HT-29 (cell line): ENCODE data around the gene ZCCHC18. TPM values are rescaled to one million over a fixed set of nuclear protein-coding genes. Genes with fewer than 3 reads are reported as not detected.

Experiments
- DNase-seq: peaks from one replicate; pipeline ENCODE4 v3.0.0-alpha.2; 2015; ENCODE audit warnings: low spot score
- total RNA-seq: library from RNA; depleted of rRNA; stranded (reverse); fragments of >200 nt; shearing (Covaris generic); gene quantifications from 2 replicates; pipeline ENCODE4 v1.2.3, GENCODE V29; 2014; rRNA removed

The ZCCHC18 gene
- total RNA-seq, 1 experiment from 2014 or later: not detected

GRCh38 chrX:104130808-104131207, 18.5 kb downstream of the ZCCHC18 start:
- no peak for DNase-seq

DNA sequence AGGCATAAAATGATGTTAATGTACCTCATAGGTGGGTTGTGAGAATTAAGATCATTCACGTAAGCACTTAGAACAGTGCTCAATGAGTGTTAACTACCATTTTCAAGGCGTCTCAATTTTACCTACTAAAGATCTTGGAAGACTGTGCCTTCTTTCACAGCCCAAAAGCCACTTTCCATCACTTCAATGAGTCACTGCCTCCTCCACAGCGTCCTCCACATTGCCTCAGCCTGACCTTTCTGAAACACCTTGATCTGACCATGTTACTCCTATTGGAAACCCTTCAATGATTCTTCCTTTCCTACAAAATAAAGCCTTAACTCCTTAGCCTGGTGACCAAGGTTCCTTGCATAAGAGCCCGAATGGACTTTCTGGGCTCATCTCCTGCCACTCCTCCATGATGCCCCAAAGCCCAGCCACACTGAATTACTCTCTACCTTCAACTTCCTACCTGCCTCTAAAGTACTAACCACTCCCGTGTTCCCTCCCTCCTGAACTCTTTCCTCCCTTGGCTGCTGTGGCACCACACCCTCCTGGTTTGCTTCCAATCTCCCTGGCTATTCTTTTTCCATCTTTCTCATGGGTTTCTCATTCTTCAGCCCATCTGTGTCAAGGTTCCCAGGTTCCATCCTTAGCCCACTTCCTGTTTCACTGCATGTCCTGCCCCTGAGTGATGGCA, 22.4 kb downstream of the ZCCHC18 start:
- no peak for DNase-seq

DNA sequence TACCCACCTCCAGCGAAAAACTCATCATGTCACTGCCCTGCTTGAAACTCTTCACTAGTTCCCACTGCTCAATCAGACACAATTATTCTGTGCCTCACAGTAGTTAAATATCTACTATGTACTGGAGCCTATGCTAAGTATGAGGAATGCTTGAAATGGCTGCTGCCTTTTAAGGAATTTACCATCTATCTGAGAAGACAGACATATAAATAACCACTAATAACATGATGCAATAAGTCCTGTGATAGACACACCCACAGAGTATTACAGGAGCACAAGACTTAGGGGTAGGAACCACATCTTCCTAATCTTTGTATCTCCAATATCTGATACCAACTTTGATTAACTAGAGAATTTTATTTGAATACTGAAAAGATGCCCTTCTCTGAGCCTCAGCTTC, 23.4 kb downstream of the ZCCHC18 start:
- DNase-seq: no peak

DNA sequence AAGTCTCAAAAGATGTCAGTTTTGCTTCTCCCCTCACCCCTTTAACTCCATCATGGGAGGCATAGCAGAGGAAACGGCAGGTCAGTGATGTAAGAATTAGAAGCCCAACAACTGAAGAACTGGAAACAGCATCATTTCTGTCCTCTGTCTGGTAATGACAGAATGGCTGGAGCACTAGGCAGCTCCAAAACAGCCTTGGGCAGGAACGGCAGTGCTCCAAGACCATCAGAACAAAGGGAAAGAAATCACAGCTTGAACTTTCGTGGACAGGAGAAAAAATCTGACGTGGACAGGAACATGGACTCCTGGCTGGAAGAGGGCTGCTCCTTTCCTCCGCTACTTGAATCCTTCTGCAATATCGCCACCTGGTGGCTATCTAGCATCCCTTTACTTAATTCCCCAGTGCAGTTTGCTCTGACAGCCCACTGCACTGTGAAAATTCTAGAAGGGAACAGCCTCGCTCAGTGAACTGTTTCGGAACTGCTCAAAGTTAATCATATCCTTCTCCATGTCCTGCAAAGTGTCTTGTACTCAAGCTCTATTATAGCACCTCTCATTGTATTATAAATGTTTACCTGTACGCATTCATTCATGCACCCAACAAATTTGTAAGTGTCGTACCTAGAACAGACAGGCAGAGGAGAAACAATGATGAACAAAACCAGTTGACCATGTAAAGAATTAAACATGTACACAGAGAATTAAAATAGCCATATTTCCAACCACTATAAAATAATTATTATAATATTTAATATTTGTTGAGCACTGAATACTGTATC, 24.1 kb downstream of the ZCCHC18 start:
- DNase-seq: peak; percentile 88

- no peak for DNase-seq
Observed at GRCh38 chrX:104137496-104137895, 25.2 kb downstream of the ZCCHC18 start.

GRCh38 chrX:104141087-104141760, 28.9 kb downstream of the ZCCHC18 start:
- DNase-seq: no peak

DNA sequence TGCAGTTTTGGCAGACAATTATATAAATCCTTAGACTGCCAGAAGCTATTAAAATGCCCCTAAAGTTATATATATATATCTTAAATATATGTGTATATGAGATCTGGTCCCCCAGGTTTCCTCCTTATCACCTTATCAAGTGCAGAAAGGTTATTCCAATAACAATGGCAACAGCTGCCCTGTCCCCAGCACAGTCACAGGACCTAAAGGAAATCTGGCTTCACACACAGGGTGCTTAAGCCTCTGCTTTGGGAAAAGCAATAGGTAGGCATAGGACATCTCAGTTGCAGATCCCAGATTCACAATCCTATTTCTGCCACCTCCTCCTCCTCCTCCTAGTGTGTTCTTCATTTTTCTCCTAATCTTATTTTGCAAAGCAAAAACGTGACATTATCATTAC, 38.7 kb downstream of the ZCCHC18 start:
- no peak for DNase-seq

GRCh38 chrX:104156630-104157529, 44.6 kb downstream of the ZCCHC18 start, which contains the start of gene SLC25A53:
Gene SLC25A53 (minus strand): TSS chrX:104157009. CDS start chrX:104105257, 51,752 bp downstream.
- peak; percentile 77 for DNase-seq

Other genes starting within 250 kb of the ZCCHC18 start
- gene TMSB15B, start 149.9 kb upstream of the ZCCHC18 start, total RNA-seq: not detected in 2 replicates
- not detected in 2 replicates for gene H2BW1, start 98.8 kb upstream of the ZCCHC18 start, total RNA-seq
- not detected in 2 replicates for gene H2BW2, start 72.6 kb upstream of the ZCCHC18 start, total RNA-seq
- gene TMSB15C, start 36.3 kb upstream of the ZCCHC18 start, total RNA-seq: not detected in 2 replicates
- gene SLC25A53, start 44.5 kb downstream of the ZCCHC18 start, total RNA-seq: 6.5 and 7.4 TPM in 2 replicates
- 18.4 and 19.1 TPM in 2 replicates for gene FAM199X, start 53.9 kb downstream of the ZCCHC18 start, total RNA-seq
- not detected in 2 replicates for gene ESX1, start 142.4 kb downstream of the ZCCHC18 start, total RNA-seq